Choroid plexus epithelial cell (primary cell): ENCODE results near the gene ETFA.

Experiments used
- DNase-seq: peaks from one replicate; pipeline ENCODE4 v3.0.0-alpha.2; 2010; ENCODE audit warnings: low read depth
- H3K4me3 ChIP-seq: 2 replicates; pipeline ENCODE4 v1.5.1; 2011; ENCODE audit warnings: low read depth, mild to moderate bottlenecking, control low read depth, low read length, moderate library complexity
- CTCF ChIP-seq: conservative IDR thresholded peaks from 2 replicates; pipeline ENCODE4 v1.5.1; 2011; ENCODE audit warnings: low read depth, mild to moderate bottlenecking, control low read depth, inconsistent platforms, low read length, moderate library complexity

The ETFA gene

GRCh38 chr15:76330080-76330680, 18.9 kb upstream of the ETFA start:
- peak; percentile 75 for DNase-seq
- TF ChIP-seq CTCF, result peak; percentile 89
- H3K4me3 ChIP-seq, result no peak overlapping the region

- DNase-seq, result no peak
- no peak overlapping the region for H3K4me3 ChIP-seq
- no peak for TF ChIP-seq CTCF
Measured at GRCh38 chr15:76328958-76329357, 17.7 kb upstream of the ETFA start.

- TF ChIP-seq CTCF, result no peak
- no peak for DNase-seq
- H3K4me3 ChIP-seq, result no peak overlapping the region
Measured at GRCh38 chr15:76328106-76328696, 16.9 kb upstream of the ETFA start.

- no peak for DNase-seq
- no peak overlapping the region for H3K4me3 ChIP-seq
- TF ChIP-seq CTCF, result no peak
Measured at GRCh38 chr15:76327191-76328105, 16.2 kb upstream of the ETFA start.

- no peak for TF ChIP-seq CTCF
- no peak overlapping the region for H3K4me3 ChIP-seq
- DNase-seq, result no peak
Measured at GRCh38 chr15:76325704-76326103, 14.4 kb upstream of the ETFA start.

GRCh38 chr15:76324066-76324465, 12.8 kb upstream of the ETFA start:
- no peak overlapping the region for H3K4me3 ChIP-seq
- DNase-seq, result no peak
- no peak for TF ChIP-seq CTCF
